ENCODE measurements around the gene COL23A1.

- TF ChIP-seq, protein P1, sequence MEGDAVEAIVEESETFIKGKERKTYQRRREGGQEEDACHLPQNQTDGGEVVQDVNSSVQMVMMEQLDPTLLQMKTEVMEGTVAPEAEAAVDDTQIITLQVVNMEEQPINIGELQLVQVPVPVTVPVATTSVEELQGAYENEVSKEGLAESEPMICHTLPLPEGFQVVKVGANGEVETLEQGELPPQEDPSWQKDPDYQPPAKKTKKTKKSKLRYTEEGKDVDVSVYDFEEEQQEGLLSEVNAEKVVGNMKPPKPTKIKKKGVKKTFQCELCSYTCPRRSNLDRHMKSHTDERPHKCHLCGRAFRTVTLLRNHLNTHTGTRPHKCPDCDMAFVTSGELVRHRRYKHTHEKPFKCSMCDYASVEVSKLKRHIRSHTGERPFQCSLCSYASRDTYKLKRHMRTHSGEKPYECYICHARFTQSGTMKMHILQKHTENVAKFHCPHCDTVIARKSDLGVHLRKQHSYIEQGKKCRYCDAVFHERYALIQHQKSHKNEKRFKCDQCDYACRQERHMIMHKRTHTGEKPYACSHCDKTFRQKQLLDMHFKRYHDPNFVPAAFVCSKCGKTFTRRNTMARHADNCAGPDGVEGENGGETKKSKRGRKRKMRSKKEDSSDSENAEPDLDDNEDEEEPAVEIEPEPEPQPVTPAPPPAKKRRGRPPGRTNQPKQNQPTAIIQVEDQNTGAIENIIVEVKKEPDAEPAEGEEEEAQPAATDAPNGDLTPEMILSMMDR (conservative IDR thresholded peaks at IDR 0.05 in 1 of 2, IDR thresholded peaks at IDR 0.05 in 1 of 2; ENCODE audit: low read depth in 1 of 2, low read length in 2 of 2) = no peak
- TF ChIP-seq EZH2 (IDR thresholded peaks at IDR 0.05; ENCODE audit: low read length, missing control alignments) = no peak
Measured at GRCh38 chr5:178272591-178272990, 317.6 kb downstream of the COL23A1 start.

All from fibroblast of lung (primary cell).